ENCODE data around the gene TMC2.

DNA sequence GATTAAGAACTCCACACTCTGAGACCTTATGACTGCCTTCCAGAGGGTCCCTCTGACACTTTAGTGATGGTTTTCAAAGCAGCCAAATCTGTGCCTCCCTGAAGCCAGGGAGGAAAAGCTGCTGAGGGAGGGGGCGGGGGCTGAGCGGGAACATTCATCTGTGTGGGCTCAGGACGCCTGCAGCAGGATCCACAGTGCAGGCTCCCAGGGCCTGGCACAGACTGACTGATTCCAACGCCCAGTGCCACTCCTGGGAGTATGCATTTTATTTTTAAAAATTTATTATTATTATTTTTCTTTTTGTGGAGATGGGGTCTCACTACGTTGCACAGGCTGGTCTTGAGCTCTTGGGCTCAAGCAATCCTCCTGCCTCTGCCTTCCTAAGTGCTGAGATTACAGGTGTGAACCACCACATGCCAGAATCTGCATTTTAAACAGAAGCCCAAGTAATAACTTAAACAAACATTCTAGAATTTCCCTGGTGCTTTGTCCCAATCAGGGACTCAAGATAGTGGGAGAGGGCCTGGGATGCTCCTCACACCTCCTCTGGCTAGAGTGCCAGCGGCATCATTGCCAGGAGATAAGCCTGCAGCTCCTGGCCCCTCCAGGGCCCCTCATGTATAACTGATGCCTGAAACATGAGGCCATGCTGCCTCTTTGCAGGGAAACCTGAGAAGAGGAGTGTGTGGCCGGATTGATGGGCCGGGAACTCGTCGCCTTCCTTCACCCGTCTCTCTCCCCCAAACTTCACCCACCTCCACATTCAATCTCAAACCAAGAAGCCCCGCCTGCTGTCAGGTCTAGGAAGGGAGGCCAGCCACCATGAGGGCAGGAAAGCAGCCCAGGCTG is 438 bp upstream of the TMC2 start:
- TF ChIP-seq POLR2A (IDR thresholded peaks at IDR 0.05), result no peak
- TF ChIP-seq, protein P1, sequence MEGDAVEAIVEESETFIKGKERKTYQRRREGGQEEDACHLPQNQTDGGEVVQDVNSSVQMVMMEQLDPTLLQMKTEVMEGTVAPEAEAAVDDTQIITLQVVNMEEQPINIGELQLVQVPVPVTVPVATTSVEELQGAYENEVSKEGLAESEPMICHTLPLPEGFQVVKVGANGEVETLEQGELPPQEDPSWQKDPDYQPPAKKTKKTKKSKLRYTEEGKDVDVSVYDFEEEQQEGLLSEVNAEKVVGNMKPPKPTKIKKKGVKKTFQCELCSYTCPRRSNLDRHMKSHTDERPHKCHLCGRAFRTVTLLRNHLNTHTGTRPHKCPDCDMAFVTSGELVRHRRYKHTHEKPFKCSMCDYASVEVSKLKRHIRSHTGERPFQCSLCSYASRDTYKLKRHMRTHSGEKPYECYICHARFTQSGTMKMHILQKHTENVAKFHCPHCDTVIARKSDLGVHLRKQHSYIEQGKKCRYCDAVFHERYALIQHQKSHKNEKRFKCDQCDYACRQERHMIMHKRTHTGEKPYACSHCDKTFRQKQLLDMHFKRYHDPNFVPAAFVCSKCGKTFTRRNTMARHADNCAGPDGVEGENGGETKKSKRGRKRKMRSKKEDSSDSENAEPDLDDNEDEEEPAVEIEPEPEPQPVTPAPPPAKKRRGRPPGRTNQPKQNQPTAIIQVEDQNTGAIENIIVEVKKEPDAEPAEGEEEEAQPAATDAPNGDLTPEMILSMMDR (IDR thresholded peaks at IDR 0.05 in 8 of 11, conservative IDR thresholded peaks at IDR 0.05 in 3 of 11), result no peak

Data from spleen (tissue), 7 donors.